SK-N-DZ (cell line): ENCODE results near the gene IRF2BPL. TPM values are rescaled to one million over a fixed set of nuclear protein-coding genes. Genes with fewer than 3 reads are reported as not detected.

ENCODE experiments used
- DNase-seq: peaks from one replicate; pipeline ENCODE4 v3.0.0-alpha.2; 2015; ENCODE audit warnings: low spot score
- polyA plus RNA-seq, 2 experiments: library from polyadenylated mRNA; depleted of rRNA; stranded (reverse); fragments of >200 nt; gene quantifications; 2 replicates each; pipeline ENCODE4 v1.2.3, GENCODE V29; 2014

The IRF2BPL gene
- 18.1 and 20.5 TPM in 2 replicates for polyA plus RNA-seq (2014; cell fraction: cytosol; rRNA removed)
- polyA plus RNA-seq (2014; cell fraction: nucleus; rRNA removed), result 10.6 and 12.5 TPM in 2 replicates

GRCh38 chr14:77028384-77029231, at the start of gene IRF2BPL:
IRF2BPL (minus strand) TSS chr14:77028708; CDS start chr14:77027792, 916 bp downstream.
- peak; percentile 95 for DNase-seq

DNA sequence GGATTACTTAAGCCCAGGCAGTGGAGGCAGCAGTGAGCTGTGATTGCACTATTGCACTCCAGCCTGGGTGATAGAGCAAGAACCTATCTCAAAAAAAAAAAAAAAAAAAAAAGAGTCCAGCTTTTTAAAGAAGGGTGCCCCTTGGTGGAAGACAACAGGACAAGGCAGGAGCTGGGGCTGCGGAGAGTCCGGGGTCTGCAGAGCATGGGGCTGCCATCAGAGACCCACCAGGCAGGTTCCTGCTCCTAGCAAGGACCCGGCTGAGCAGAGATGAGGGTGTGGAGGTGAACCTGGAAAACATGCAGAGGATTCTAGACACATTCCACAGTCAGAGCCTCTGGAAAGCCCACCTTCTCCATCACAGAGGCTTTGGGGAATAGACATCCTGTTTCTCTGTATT, 48.5 kb upstream of the IRF2BPL start:
- no peak for DNase-seq

- peak; percentile 34 for DNase-seq
These were observed 47.7 kb upstream of the IRF2BPL start for GRCh38 chr14:77076113-77076631.

DNA sequence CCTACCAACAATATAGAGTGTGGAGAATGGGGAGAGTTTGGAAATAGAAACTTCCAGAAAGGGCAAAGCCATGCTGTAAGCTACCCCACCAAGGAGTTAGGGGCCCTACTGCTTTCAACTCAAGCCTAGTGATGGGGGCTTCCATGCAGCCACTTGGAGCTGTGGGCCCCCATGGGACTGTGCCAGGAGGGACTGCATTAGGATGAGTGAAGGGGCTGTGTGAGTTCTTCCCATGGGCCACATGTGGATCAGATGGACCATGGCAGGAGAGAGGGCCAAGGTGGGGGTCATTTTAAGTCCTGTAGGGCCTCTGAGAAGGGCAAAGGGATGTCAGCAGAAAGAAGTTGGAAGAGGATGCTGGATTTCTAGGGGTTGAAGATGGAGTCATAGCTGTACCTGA, 46.5 kb upstream of the IRF2BPL start:
- no peak for DNase-seq

DNA sequence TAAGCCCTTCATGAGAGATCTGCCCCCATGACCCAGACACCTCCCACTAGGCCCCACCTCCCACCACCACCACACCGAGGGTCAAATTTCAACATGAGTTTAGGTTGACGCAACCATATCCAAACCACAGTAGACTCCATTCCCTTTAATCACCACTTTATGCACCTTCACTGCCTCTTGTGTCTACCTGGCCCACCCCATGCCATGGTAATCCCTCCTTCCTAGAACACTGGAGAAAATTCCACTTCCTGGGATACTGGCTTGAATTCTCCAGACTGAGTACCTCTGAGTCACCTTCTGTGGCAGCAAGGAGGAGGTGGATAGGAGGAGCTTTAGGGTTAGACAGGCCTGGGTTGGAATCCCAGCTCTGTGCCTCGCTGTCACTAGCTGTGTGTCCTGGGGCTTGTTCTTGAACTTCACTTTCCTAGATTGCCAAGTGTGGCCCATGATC, 43.5 kb upstream of the IRF2BPL start:
- DNase-seq, result no peak

- DNase-seq, result no peak
These were observed 41.0 kb upstream of the IRF2BPL start for GRCh38 chr14:77069551-77069950.

DNA sequence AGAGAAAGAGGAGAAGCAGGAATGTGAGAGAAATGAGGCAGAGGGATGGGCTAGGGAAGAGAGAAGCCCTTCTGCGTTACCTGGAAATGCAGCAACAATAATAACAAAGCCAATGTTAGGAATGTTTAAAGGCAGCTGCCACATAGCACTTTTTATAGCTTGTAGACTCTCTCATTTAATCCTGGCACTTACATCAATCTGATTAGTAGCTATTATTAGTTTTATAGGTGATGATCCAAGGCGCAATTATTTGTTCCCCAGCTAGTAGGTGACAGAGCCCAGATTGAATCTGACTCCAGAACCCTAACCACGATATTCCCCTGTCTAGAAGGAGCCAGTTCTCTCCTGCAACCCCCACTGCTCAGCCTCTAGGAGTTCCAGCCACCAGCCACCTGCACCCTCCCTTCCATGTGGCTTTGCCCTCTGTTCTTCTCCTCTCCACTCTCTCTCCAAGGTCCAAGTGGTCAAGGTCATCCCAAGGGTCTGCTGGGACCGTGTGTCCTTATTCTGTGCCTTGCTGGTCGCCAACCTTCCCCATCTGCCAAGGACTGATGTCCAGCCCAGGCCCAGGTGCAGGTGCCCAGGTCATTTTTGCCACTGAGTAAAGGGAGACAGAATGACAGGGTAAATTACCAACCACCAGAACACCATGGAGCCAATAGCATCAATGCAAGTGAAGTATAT, 40.2 kb upstream of the IRF2BPL start:
- DNase-seq, result no peak

DNA sequence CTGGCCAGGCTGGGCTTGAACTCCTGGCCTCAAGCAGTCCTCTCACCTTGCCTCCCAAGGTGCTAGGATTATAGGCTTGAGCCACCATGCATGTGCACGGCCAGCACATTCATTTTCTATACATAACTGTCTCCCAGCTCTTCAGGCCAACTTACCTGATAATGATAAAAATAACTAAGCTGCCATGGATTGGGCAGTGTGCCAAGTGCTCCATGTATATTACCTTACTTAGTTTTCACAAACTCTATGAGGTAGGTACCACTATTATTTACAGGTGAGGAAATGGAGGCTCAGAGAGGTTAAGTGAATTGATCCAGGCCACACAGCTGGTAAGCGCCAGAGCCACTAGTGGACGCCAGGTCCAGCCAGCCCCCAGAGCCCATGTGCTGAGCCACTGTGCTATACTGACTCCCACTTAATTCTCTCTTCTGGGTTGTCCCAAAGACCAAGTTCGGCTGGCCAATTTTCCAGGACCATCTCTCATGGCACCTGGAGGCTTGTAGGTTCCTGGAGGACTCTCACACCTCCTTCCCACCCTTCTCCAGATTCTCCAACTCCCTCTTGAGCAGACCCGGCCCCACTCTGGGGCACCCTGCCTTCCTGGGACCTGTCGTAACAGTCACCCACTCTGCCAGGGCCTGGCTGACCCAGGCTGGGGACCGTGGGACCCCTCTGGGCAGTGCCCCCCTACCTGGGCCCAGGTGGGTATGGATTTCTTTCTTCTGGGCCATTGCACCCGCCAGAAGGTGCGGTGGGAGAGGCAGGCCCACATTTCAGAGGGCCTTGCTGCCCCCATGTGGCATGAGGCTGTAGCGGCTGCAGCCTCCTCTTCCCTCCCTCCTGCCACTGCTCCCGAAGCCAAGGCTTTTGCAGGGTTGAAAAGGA, 39.4 kb upstream of the IRF2BPL start:
- DNase-seq, result peak; percentile 67

GRCh38 chr14:77066578-77067172, 38.2 kb upstream of the IRF2BPL start:
- peak; percentile 35 for DNase-seq

GRCh38 chr14:77065851-77066577, 37.5 kb upstream of the IRF2BPL start:
- no peak for DNase-seq

DNA sequence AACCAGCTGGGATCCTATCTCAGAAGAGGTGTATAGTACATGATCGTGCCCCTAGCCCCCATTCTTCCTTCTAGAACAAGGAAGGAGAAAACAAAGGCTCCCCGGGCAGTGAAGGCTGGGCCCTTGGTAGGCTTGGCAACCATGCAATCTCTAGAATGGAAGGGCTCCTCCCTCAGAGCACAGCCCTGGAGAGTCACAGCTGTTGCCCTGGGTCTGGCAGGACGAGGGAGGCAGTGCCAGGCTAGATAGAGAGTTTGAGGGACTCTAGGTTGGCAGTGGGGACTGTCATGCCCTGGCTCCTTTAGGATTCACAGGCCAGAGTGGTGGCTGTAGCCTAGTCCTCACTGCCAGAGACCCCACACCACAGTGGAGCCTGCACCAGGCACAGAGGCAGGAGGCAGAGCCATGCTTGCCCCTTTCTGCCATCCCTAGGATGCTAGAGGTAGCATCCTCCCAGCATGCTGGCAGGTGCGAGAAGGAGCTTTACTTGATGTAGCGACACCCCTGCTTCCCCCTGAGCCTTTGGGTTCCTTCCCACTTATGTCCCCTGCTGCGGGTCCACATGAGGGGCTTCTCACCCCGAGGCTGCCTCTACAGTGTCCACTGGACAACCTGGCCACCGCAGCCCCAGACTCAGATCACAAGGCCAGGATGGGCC, 36.1 kb upstream of the IRF2BPL start:
- no peak for DNase-seq

DNA sequence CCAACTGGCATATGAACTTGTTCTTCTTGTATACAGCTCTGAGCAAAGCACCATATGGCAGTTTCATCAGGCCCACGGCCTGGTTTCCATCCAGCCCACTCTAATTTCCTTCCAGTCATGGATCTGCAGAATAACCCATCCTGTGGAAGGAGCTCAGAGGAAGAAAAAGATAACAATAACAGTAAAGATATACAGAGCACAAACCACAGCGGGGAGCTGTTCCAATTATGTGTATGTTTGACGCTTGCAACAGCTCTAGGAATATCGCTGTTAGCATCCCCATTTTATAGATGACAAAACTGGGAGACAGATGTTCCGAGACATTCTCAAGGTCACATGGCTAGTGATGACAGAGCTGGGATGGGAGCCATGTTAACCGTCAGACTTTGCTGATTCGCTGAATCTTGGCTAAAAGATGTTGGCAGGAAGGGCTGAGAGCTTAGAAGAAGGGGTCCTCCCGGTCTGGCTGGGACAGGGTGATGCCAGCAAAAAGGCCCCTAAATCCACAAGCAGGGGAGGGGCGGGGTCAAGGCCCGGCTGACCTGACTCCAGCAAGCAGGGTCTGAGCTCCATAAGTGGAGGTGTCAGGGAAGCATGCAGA, 35.2 kb upstream of the IRF2BPL start:
- no peak for DNase-seq

DNA sequence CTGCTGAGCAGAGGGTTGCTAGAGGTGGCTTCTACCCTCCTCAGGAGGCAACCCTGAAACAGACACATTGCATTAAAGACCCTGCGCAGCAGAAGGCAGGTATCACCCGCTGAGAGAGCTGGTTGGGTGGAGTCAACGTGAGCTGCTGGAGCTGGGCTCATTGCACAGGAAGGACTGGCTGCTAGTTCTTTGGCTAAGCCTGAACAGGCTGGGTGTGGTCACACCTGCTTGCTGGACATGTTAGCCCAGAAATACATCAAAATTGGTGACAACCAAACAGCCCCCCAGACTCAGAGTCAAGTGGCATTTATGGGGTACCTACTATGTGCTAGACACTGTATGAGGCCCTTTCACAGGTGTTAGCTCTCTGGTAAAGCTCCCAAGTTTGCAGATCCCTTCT, 33.8 kb upstream of the IRF2BPL start:
- no peak for DNase-seq

DNA sequence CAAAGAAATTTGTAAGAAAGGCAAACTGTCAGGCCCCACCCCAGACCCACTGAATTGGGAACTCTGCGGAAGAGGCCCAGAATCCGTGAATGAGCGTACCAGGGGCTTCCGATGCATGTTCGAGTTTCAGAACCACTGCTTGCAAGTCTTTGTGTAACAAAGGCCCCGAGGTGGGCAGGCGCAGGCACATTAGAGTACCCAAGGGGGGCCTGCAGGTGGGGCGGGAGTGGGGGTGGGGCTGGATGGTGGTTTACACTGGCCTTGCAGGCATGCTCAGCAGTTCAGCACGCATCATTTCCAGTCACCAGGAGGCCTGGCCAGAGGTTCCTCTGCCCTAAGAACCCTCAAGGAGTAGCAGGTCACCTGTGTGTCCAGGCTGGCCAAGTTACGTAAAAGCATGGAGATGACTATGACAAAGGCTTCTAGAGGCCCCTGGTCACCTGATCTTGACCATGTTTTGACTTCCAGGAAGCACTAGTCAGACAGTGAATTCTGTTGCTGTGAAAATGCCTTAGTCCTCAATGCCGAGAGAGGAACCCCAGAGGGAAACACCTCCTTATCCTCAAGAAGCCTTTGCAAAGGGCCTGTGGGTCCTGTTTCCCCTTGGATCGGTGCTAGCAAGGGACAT, 33.2 kb upstream of the IRF2BPL start:
- no peak for DNase-seq

DNA sequence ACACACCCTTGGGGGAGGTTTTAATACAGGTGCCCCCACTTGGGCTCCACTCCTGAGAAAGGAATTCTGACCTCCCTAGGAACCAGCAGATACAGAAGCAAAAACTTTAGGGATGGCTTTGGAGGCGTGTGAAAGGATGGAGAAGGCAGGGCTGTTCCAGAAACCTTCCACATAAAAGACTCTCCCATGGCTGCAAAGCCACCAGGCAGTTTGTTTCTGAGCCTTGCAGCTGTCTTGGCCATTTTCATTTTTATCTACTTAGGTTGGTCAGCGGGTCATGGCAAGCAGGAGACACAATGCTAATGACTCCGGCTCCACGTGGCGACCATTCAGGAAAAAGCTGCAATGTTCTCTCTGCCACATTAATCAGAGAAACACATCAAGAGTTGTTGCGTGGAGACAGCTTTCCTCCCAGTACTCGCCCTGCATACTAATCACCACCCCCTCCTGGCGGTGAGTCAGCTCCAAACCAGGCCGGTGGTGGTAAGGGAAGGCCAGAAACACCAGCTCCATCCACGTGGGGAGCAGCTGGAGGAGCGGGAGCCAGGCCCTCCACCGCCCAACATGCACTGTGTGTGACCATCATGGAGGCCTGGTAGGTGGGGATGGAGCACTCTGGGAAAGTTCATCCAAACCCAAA, 30.9 kb upstream of the IRF2BPL start:
- DNase-seq, result peak; percentile 88

DNA sequence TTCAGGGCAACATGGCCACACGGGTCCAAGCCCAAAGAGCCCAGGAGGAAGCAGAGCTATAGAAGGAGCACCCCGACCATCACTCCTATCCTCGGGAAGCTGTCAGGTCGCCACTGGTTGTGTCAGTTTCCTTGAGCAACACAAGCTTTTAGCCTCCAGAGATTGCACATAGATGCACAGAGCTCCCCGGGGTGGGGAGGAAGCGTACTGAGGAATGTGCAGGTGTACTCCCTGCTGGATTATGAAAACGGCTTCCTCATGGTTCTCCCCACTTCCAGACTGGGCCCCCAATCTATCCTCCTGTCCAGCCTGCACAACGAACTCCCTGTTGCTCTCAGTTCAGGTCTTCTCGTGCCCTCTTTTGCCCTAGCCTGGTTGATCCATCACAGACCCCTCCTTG, 30.3 kb upstream of the IRF2BPL start:
- peak; percentile 57 for DNase-seq

- DNase-seq, result peak; percentile 72
These were observed 29.6 kb upstream of the IRF2BPL start for GRCh38 chr14:77058117-77058516.

GRCh38 chr14:77055981-77056380, 27.5 kb upstream of the IRF2BPL start:
- DNase-seq, result no peak
